CD8-positive, alpha-beta memory T cell (primary cell): Measurements from ENCODE around the gene APP. TPM values are rescaled to one million over a fixed set of nuclear protein-coding genes. Genes with fewer than 3 reads are reported as not detected.
"Not testable (repeated sequence)": the region's sequence is repeated elsewhere in the genome, so short reads cannot be mapped to it uniquely, and the experiment has no call there.

Experiments
- CTCF ChIA-PET: fragments of 350-600 bp; sonication (Branson Sonifier 250); formaldehyde crosslinking; loops from one replicate; lab custom pipeline; 2021; ENCODE audit warnings: antibody characterized with exemption; lab: Charles Lee
- POLR2A ChIA-PET: fragments of 350-600 bp; sonication (Branson Sonifier 250); formaldehyde crosslinking; loops from one replicate; lab custom pipeline; 2021; ENCODE audit warnings: antibody characterized with exemption; lab: Charles Lee
- DNase-seq, 5 donors: peaks; one replicate each; pipeline versions ENCODE4 v3.0.0 to v3.0.0-alpha.2; 2020 to 2022; ENCODE audit warnings: mixed read lengths in 1 of 5
- H3K27ac ChIP-seq: one replicate; pipeline ENCODE4 v1.7.0; 2013; ENCODE audit warnings: low read depth, mild to moderate bottlenecking, low read length, moderate library complexity
- H3K27me3 ChIP-seq: 2 replicates; pipeline ENCODE4 v1.7.0; 2013; ENCODE audit warnings: low read length, mild to moderate bottlenecking; ENCODE audit not compliant: insufficient read depth, poor library complexity, severe bottlenecking
- H3K36me3 ChIP-seq: 2 replicates; pipeline ENCODE4 v1.7.0; 2013; ENCODE audit warnings: mild to moderate bottlenecking, low read length, moderate library complexity; ENCODE audit not compliant: insufficient read depth
- H3K4me1 ChIP-seq: 2 replicates; pipeline ENCODE4 v1.7.0; 2013; ENCODE audit warnings: mild to moderate bottlenecking, low read length, moderate library complexity; ENCODE audit not compliant: insufficient read depth
- H3K4me3 ChIP-seq: 2 replicates; pipeline ENCODE4 v1.7.0; 2013; ENCODE audit warnings: mild to moderate bottlenecking, low read length
- H3K9me3 ChIP-seq: 2 replicates; pipeline ENCODE4 v1.7.0; 2013; ENCODE audit warnings: mild to moderate bottlenecking, low read length
- H3K27ac Mint-ChIP-seq, 8 donors: one replicate each; pipeline ENCODE4 v1.8.0; 2020 to 2021; ENCODE audit warnings: mixed read lengths in 8 of 8, mild to moderate bottlenecking in 6 of 8, inconsistent platforms in 3 of 8, moderate library complexity in 3 of 8
- H3K27me3 Mint-ChIP-seq, 2 donors: one replicate each; pipeline ENCODE4 v1.8.0; 2020 to 2021; ENCODE audit warnings: mixed read lengths in 2 of 2, mild to moderate bottlenecking in 1 of 2, moderate library complexity in 1 of 2
- H3K36me3 Mint-ChIP-seq, 3 donors: one replicate each; pipeline ENCODE4 v1.8.0; 2020 to 2021; ENCODE audit warnings: mixed read lengths in 3 of 3, inconsistent platforms in 1 of 3, mild to moderate bottlenecking in 1 of 3
- H3K4me1 Mint-ChIP-seq, 3 donors: one replicate each; pipeline ENCODE4 v1.8.0; 2020 to 2021; ENCODE audit warnings: mixed read lengths in 3 of 3, inconsistent platforms in 1 of 3, mild to moderate bottlenecking in 1 of 3
- H3K4me3 Mint-ChIP-seq, 7 donors: one replicate each; pipeline ENCODE4 v1.8.0; 2020 to 2021; ENCODE audit warnings: mixed read lengths in 7 of 7, mild to moderate bottlenecking in 6 of 7, moderate library complexity in 4 of 7, inconsistent platforms in 2 of 7
- H3K9me3 Mint-ChIP-seq, 5 donors: one replicate each; pipeline ENCODE4 v1.8.0; 2020 to 2022; ENCODE audit warnings: mixed read lengths in 5 of 5, mild to moderate bottlenecking in 3 of 5, moderate library complexity in 2 of 5, inconsistent platforms in 1 of 5
- polyA plus RNA-seq: library from polyadenylated mRNA; unstranded; fragments of 300-500 nt; fragmentation: Illumina TruSeq; gene quantifications from one replicate; pipeline ENCODE4 v1.2.3, GENCODE V29; 2021
- total RNA-seq, 2 experiments: library from RNA; stranded (reverse); gene quantifications; one replicate each; pipeline ENCODE4 v1.2.3, GENCODE V29; 2021

The APP gene
- total and polyA plus RNA-seq, 3 experiments from 2014 or later, result 5.3 to 15.3 (median 15.2) TPM

DNA sequence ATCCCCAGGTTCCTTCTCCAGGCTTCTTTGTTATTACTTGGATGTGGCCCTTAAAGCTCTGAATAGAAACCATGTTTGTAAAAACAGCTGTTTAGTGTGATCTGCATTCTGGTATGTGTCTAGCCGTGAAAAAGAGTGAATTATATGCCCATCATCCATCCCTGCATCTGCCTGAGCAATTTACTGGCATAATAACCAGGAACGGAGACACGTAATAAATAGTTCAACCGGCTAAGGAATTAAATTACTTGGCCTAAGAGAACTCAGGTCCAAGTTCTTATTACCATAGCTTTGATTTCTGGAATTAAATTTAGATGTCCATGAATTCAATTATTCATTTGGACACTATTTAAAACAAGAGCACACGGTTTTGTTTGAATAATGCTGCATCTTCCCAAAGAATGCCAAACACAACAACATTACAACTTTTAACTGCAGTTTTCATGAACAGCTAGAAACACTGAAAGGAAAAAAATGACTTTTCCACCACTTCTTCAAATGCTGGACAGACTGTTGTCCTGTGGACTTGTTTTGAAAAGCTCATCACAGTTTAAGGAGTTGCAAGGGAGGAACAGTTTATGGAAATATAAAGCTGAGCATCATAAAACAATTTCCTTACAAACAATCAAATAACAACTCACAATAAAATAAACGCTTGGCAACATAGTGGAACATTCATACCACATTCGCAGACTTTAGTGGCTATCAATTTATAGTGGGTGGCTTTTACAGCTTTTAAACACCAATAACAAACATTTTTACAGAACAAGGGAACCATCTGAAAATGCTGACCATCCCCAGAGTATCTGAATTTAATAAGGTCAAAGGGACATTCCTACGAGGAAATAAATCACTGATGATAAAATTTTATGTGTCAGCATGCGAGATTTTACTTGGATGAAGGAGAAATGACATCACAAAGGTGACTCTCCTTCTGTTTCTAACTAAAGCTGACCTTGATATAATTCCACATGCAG lies 144.7 kb downstream of the APP start:
- Mint-ChIP-seq H3K36me3 (peaks cover 0 to 5% (median 2%) of the 10 kb centered on the region in 3 donors), H3K9me3 (peaks cover 0 to 2% (median 0%) of the 10 kb centered on the region in 5 donors), H3K27me3 (peaks cover 0 to 3% of the 10 kb centered on the region in 2 donors), H3K4me1 (no peaks in the 10 kb centered on the region), H3K27ac (no peak overlapping the region), H3K4me3 (no peak overlapping the region)
- Histone ChIP-seq H3K27me3 (no peaks in the 10 kb centered on the region), H3K9me3 (no peaks in the 10 kb centered on the region), H3K27ac (no peak overlapping the region), H3K4me3 (no peak overlapping the region), H3K36me3 (no peaks in the 10 kb centered on the region), H3K4me1 (no peaks in the 10 kb centered on the region)
- ChIA-PET CTCF (no interaction called here), POLR2A (no interaction called here)
- no peak for DNase-seq

DNA sequence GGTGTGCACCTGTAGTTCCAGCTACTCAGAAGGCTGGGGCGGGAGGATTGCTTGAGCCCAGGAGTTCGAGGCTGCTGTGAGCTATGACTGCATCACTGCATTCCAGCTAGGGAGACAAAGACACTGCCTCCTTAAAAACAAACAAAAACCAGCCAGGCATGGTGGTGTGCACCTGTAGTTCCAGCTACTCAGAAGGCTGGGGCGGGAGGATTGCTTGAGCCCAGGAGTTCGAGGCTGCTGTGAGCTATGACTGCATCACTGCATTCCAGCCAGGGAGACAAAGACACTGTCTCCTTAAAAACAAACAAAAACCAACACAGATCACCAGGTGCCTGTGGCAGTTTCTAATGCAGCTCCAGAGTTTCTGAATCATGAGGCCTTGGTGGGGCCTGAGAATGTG lies 147.2 kb downstream of the APP start:
- H3K4me3 ChIP-seq, H3K36me3 ChIP-seq, H3K4me1 ChIP-seq, POLR2A ChIA-PET, DNase-seq, H3K4me3 Mint-ChIP-seq, H3K36me3 Mint-ChIP-seq, H3K9me3 Mint-ChIP-seq, H3K9me3 ChIP-seq, H3K27ac Mint-ChIP-seq, H3K27me3 ChIP-seq, H3K4me1 Mint-ChIP-seq, H3K27me3 Mint-ChIP-seq, H3K27ac ChIP-seq: not testable (repeated sequence)
- CTCF ChIA-PET, result interaction anchor here (1.1 kb wide), 1 partner anchor 9 kb away, joined by 3 read pairs; no protein-coding TSS in a partner anchor

DNA sequence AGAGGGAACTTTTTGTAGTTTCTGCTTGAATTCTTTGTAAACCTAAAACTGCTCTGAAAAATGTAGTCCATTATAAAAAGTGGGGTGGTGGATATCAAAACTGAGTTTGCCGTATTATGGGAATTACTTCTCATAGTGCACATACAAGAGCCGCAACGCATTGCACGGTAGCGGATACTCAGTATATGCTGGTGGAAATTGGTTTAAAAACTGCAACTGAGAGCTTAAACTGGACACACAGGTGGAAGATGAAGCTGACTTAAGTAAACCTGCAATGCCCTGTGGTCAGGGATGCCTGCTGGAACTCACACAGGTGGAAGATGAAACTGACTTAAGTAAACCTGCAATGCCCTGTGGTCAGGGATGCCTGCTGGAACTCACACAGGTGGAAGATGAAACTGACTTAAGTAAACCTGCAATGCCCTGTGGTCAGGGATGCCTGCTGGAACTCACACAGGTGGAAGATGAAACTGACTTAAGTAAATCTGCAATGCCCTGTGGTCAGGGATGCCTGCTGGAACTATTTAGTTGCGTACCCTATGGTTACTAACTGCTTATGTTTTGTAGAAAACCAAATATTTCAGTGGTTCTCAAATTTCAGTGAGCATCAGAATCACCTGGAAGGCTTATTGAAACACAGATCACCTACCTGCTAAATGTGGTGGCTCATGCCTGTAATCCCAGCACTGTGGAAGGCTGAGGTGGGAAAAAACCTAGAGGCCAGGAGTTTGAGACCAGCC lies 147.8 kb downstream of the APP start:
- H3K9me3 Mint-ChIP-seq, H3K36me3 Mint-ChIP-seq, H3K9me3 ChIP-seq, H3K4me3 ChIP-seq, H3K4me1 Mint-ChIP-seq, H3K27me3 ChIP-seq, H3K4me3 Mint-ChIP-seq, H3K27ac Mint-ChIP-seq, H3K4me1 ChIP-seq, POLR2A ChIA-PET, H3K27me3 Mint-ChIP-seq, H3K27ac ChIP-seq, DNase-seq, H3K36me3 ChIP-seq: not testable (repeated sequence)
- CTCF ChIA-PET, result interaction anchor here (1.1 kb wide), 1 partner anchor 9 kb away, joined by 3 read pairs; no protein-coding TSS in a partner anchor

DNA sequence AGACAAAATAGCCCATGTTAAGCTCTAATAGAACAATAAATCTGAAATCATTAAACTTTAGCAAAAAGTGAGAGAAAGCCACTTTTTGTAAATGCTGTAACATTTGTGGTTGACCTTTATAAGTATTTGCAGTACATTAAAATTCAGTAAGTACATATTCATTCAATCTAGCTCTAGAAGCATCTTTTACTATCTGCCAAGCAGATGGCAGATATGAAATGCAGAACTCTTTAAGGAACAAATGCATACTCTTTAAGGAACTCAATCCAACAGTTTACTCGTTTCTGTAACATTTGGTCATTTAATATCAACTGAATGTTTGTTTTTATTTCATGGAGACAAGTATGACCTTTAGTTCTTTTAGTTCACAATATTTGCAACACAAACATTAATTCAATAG lies 150.1 kb downstream of the APP start:
- Mint-ChIP-seq H3K27me3 (peaks cover 0 to 3% of the 10 kb centered on the region in 2 donors), H3K4me1 (no peaks in the 10 kb centered on the region), H3K36me3 (peaks cover 0 to 3% (median 2%) of the 10 kb centered on the region in 3 donors), H3K27ac (no peak overlapping the region), H3K9me3 (peaks cover 0 to 4% (median 0%) of the 10 kb centered on the region in 5 donors), H3K4me3 (no peak overlapping the region)
- no peak overlapping the region for H3K27ac ChIP-seq
- no peaks in the 10 kb centered on the region for H3K9me3 ChIP-seq
- H3K27me3 ChIP-seq, result no peaks in the 10 kb centered on the region
- no peak overlapping the region for H3K4me3 ChIP-seq
- no peaks in the 10 kb centered on the region for H3K4me1 ChIP-seq
- no peaks in the 10 kb centered on the region for H3K36me3 ChIP-seq
- CTCF ChIA-PET, result no interaction called here
- no peak for DNase-seq
- POLR2A ChIA-PET, result no interaction called here

DNA sequence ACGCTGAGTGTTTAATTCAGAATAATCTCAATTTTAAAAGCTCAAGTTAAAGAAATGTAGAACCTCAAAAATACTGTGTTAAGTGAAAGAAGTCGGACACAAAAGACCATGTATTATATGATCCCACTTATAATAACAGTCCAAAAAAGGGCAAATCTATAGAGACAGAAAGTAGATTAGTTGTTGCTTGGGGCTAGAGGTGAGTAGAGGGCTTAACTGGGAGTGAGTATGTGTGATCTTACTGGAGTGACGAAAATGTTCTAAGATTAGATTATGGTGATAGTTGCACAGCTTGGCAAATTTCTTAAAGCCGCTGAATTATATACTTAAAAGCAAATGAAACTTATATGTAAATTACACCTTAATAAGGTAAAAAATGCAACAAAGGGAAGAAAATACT lies 150.5 kb downstream of the APP start:
- no peaks in the 10 kb centered on the region for H3K4me1 Mint-ChIP-seq
- peaks cover 0 to 3% of the 10 kb centered on the region in 2 donors for H3K27me3 Mint-ChIP-seq
- Histone ChIP-seq H3K27ac (no peak overlapping the region), H3K4me1 (no peaks in the 10 kb centered on the region), H3K9me3 (no peaks in the 10 kb centered on the region), H3K36me3 (no peaks in the 10 kb centered on the region), H3K27me3 (no peaks in the 10 kb centered on the region), H3K4me3 (no peak overlapping the region)
- no peak for DNase-seq
- H3K4me3 Mint-ChIP-seq, result no peak overlapping the region
- CTCF ChIA-PET, result no interaction called here
- H3K27ac Mint-ChIP-seq, result no peak overlapping the region
- POLR2A ChIA-PET, result no interaction called here
- H3K36me3 Mint-ChIP-seq, result peaks cover 0 to 3% (median 2%) of the 10 kb centered on the region in 3 donors
- peaks cover 0 to 4% (median 0%) of the 10 kb centered on the region in 5 donors for H3K9me3 Mint-ChIP-seq

DNA sequence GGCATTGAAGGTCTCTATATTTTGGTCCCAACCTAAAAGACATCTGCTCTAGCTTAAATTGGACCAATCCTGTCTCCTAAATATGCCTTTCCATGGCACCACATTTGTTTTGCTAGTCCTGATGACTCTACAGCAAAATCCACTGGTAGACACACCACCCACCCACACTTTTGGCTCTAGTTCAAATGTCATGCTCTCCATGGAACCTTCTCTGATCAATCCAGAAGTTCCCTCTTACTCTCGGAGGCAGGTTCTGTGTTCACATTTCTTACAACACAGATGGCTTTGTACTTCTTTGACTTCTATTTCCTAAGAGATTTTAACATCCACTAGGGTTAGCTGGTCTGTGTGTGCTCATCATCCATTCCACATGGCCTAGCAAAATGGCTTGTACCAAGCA lies 151.3 kb downstream of the APP start:
- peaks cover 0 to 3% of the 10 kb centered on the region in 2 donors for H3K27me3 Mint-ChIP-seq
- Histone ChIP-seq H3K4me1 (no peaks in the 10 kb centered on the region), H3K9me3 (no peaks in the 10 kb centered on the region), H3K36me3 (no peaks in the 10 kb centered on the region), H3K4me3 (no peak overlapping the region), H3K27me3 (no peaks in the 10 kb centered on the region), H3K27ac (no peak overlapping the region)
- peaks cover 0 to 3% (median 2%) of the 10 kb centered on the region in 3 donors for H3K36me3 Mint-ChIP-seq
- no peaks in the 10 kb centered on the region for H3K4me1 Mint-ChIP-seq
- no peak overlapping the region for H3K27ac Mint-ChIP-seq
- no peak overlapping the region for H3K4me3 Mint-ChIP-seq
- POLR2A ChIA-PET, result no interaction called here
- CTCF ChIA-PET, result no interaction called here
- peaks cover 0 to 6% (median 0%) of the 10 kb centered on the region in 5 donors for H3K9me3 Mint-ChIP-seq
- no peak for DNase-seq

DNA sequence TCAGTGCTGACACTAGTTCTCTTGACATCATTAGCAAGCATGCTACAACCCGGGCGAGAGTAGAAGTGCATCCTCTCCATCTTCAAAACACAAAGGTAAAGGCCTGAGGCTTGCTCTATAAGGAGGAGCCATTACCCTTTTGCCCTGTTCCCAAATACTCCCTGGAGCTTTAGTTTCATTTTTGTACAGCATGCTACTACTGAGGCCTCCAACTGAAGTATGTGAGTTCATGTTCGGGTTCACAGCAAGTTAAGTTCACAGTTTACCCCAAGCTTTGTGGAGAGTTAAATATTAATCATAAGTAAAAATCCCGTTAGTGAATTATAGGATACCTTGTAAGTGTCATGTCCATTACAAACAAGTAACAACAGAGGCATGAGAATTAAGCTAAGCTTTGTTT lies 156.6 kb downstream of the APP start:
- Histone ChIP-seq H3K27ac (no peak overlapping the region), H3K4me3 (no peak overlapping the region), H3K9me3 (no peaks in the 10 kb centered on the region), H3K27me3 (no peaks in the 10 kb centered on the region), H3K4me1 (no peaks in the 10 kb centered on the region), H3K36me3 (no peaks in the 10 kb centered on the region)
- ChIA-PET CTCF (no interaction called here), POLR2A (no interaction called here)
- no peaks in the 10 kb centered on the region for H3K36me3 Mint-ChIP-seq
- H3K4me3 Mint-ChIP-seq, result no peak overlapping the region
- H3K27ac Mint-ChIP-seq, result no peak overlapping the region
- peaks cover 0 to 4% (median 0%) of the 10 kb centered on the region in 5 donors for H3K9me3 Mint-ChIP-seq
- no peak for DNase-seq
- no peaks in the 10 kb centered on the region for H3K4me1 Mint-ChIP-seq
- H3K27me3 Mint-ChIP-seq, result no peaks in the 10 kb centered on the region

DNA sequence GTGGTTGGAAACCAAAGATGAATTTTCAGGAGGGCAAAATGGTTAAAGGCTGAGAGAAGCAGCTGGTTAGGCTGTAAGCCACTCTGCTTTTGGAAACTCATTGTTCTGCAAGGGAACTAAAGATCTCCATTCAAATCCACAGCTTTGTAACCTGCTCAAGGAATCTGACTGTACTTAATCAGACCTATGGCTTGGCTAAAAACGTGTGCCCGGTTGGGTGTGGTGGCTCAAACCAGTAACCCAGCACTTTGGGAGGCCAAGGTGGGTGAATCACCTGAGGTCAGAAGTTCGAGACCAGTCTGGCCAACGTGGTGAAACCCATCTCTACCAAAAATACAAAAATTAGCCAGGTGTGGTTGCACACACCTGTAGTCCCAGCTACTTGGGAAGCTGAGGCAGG lies 158.1 kb downstream of the APP start:
- DNase-seq, CTCF ChIA-PET, H3K27me3 ChIP-seq, H3K4me3 Mint-ChIP-seq, H3K27me3 Mint-ChIP-seq, H3K36me3 Mint-ChIP-seq, H3K4me3 ChIP-seq, H3K27ac Mint-ChIP-seq, H3K36me3 ChIP-seq, H3K9me3 Mint-ChIP-seq, H3K4me1 Mint-ChIP-seq, H3K4me1 ChIP-seq, H3K27ac ChIP-seq, H3K9me3 ChIP-seq, POLR2A ChIA-PET: not testable (repeated sequence)
